ENCODE data around the gene C2orf81.
A peak's percentile ranks its signal among the peaks of the same experiment; 100 is the strongest.

- TF ChIP-seq CTCF (IDR thresholded peaks at IDR 0.05 in 8 of 11, conservative IDR thresholded peaks at IDR 0.05 in 3 of 11) (peak in 9 of 11 experiments; percentile 5 to 58 (median 45)), POLR2A (IDR thresholded peaks at IDR 0.05) (no peak)
Observed at GRCh38 chr2:74414881-74415761, 6.3 kb downstream of the C2orf81 start.

All from spleen (tissue), 7 donors.